ENCODE measurements around the gene WBP2. TPM values are rescaled to one million over a fixed set of nuclear protein-coding genes. Genes with fewer than 3 reads are reported as not detected.

WBP2 gene
- 100 to 1,000 TPM in 1 of 2 donors, 10 to 100 TPM in 1; 67.4 to 127 TPM for total RNA-seq

DNA sequence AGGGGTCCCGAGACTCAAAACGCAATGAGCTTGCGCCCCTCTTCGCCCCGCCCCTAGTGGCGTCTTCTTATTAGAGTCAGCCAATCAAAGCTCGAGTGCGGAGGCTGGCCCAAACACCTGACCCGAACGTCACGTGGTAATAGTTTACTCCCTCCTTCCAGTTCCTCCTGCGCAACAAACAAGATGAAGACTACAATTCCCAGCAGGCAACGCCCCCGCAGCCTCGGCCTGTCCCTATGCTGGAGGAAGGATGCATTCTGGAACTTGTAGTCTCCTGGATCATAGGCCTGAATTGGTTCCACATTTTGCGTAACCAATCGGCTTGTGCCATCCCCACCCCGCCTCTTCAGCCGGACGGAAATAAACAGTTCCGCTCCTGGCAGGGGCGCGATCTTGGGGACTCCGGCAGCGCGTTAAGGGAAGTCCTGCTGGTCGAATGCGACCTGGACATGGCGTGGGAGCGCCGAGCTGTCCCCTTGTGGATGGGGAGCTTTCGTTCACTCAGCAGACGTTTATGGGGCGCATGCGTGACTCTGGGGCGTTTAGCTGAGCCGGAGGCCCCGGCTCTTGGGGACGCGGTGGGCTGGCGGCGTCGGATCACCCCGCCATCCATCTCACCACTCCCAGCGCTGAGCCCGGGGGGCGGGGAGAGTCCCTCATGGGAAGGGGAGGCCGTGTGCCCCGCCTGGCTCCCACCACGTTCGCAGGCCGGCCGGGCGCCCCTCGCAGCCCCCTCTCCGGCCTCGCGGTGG is at the start of gene WBP2:
TSS of gene WBP2 (minus strand) at position 26 of the 752 bp plus-strand sequence. CDS start 38 bp downstream, outside the sequence.
- peak; percentile 91 for ATAC-seq (replicated peaks)
- Mint-ChIP-seq H3K36me3 (ENCODE audit: low read depth) (peaks cover 23% of the 10 kb centered on the region), H3K27me3 (no peaks in the 10 kb centered on the region), H3K9me3 (no peaks in the 10 kb centered on the region), H3K4me3 (no peak within 1 kb of the TSS), H3K4me1 (peaks cover 12% of the 10 kb centered on the region), H3K27ac (no peak within 1 kb of the TSS)

DNA sequence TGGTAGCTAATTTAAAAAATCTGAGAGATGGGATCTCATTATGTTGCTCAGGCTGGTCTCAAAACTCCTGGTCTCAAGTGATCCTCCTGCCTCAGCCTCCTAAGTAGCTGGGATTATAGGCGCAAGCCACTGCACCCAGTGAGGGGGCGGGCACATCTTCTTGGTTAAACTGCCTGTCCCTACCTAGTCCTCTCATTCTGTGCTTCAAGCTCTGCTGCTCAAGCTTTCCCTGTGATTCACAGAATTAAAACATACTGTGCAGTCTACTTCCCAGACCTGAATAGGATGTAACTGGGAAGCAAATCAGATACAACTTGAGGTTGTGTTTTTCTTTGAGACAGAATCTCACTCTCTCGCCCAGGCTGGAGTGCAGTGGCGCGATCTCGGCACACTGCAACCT is 47.3 kb upstream of the WBP2 start:
- Mint-ChIP-seq H3K4me3 (no peak overlapping the region), H3K9me3 (no peaks in the 10 kb centered on the region), H3K36me3 (ENCODE audit: low read depth) (peaks cover 34% of the 10 kb centered on the region), H3K27ac (no peak overlapping the region), H3K4me1 (no peaks in the 10 kb centered on the region), H3K27me3 (no peaks in the 10 kb centered on the region)
- no peak for ATAC-seq (replicated peaks)

DNA sequence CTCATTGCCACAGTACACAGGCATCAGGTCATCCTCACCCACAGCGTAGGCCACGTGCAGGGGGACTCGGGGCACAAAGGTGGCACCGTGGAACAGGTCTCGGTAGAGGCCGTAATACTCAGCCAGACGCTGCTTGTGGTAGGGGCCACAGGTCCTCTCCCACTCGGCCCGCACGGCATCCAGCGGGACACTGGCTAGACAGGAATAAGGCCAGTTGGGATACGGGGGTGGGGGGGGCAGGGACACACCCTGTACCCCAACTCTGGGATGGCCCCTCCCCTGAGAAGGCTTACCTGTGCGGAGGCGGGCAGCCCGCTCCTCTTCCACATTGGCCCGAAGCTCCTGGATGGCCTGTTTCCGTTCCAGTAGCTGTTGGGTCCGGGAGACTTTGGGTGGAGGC is 46.6 kb upstream of the WBP2 start:
- Mint-ChIP-seq H3K36me3 (ENCODE audit: low read depth) (peaks cover 35% of the 10 kb centered on the region), H3K4me3 (no peak overlapping the region)

DNA sequence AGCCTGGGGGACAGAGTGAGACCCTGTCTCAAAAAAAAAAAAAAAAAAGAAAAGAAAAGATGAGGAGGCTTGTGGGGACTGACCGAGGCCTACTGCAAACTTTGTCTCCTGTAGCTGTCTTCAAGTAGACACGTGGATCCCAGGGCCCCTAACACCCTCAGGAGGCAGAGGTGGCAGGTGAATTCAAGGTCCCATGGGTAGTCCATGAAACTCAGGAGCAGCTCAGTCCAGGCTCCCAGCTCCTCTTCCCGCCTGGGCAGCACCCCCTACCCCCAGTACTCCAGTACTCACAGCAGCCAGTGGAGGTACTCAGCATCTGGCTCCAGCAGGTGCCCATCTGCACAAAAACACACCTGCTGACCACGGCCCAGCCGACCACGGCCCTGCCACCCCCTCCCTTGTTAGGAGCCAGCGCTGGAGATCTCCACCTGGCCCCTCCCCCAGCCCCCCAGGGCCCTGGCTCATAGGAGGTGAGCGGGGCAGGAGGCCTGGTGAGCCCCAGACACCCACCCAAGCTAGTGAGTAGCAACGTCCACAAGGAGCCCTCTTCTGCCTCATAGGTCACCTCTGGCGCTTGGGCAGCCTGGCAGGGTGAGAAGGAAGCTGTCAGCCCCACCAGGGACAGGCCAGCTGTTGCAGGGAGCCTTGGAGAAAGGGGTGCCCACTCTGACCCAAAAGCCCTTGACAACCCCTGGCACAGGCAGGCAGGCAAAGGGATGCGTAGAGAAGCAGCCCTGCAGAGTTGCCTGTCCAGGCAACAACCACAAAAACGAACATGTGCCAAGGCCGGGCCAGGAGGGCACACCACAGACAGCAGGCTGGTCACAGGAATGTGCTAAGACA is 45.8 kb upstream of the WBP2 start:
- peaks cover 35% of the 10 kb centered on the region for H3K36me3 Mint-ChIP-seq (ENCODE audit: low read depth)
- ATAC-seq (replicated peaks): no peak
- H3K27me3 Mint-ChIP-seq: no peaks in the 10 kb centered on the region
- no peaks in the 10 kb centered on the region for H3K4me1 Mint-ChIP-seq
- no peak overlapping the region for H3K27ac Mint-ChIP-seq
- H3K9me3 Mint-ChIP-seq: no peaks in the 10 kb centered on the region
- H3K4me3 Mint-ChIP-seq: no peak overlapping the region

More for the DNA sequence above, 46.6 kb upstream of the WBP2 start:
- ATAC-seq (replicated peaks): no peak
- Mint-ChIP-seq H3K9me3 (no peaks in the 10 kb centered on the region), H3K27me3 (no peaks in the 10 kb centered on the region), H3K4me1 (no peaks in the 10 kb centered on the region), H3K27ac (no peak overlapping the region)

DNA sequence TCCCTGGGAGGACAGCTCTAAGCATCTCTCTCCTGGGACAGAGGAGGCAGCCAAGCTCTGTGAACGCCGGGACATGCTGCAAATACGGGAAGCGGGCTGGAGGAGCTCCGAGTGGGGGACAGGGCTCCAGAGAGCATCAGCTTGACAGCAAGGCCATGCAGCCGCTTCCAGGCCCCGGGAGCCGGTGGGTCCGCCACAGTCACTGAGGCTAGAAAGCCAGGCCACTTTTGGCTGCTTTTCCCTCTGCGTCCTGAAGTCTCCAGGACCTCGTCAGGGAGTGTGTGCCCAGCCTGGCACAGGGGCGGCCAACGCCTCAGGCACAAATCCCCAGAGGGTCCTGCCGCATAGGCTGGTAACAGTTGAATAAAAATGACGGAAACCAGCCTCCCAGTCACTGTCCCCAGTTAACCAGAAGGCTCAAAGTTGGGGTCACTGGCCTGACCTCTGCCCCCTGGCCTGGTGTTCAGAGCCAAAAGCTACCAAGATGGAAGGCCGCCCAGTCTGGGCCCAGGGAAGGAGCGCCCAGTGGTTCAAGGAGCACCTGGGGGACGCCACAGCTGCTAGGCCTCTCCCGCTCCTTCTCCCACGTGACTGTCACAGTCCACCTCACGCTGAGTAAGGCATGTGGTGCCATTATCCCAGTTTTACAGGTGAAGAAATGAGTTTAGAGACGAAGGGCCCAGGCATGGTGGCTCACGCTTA is 44.8 kb upstream of the WBP2 start:
- H3K4me1 Mint-ChIP-seq: peaks cover 9% of the 10 kb centered on the region
- H3K27ac Mint-ChIP-seq: no peak overlapping the region
- no peak overlapping the region for H3K4me3 Mint-ChIP-seq
- no peaks in the 10 kb centered on the region for H3K9me3 Mint-ChIP-seq
- ATAC-seq (replicated peaks): no peak
- H3K27me3 Mint-ChIP-seq: no peaks in the 10 kb centered on the region
- H3K36me3 Mint-ChIP-seq (ENCODE audit: low read depth): peaks cover 35% of the 10 kb centered on the region

DNA sequence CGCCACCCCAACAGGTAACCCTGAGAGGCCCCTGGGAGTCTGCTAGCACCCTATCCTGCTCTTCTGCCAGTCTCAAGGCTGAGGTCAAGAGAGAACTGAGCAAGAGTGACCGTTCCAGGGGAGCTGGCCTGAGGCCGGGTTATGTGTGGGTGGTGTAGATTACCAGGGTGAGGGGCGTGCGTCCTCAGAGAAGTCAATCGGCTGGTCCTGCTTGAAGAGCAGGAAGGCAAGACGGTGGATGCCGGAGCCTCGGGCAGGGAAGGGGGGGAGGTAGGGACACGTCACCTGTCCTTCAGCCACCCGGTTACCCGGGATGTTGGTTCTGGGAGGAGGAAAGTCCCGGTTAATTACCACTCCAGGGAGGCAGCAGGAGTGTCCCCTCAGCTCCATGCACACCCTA is 44.2 kb upstream of the WBP2 start:
- no peak overlapping the region for H3K4me3 Mint-ChIP-seq
- no peak for ATAC-seq (replicated peaks)
- no peaks in the 10 kb centered on the region for H3K27me3 Mint-ChIP-seq
- H3K27ac Mint-ChIP-seq: no peak overlapping the region
- H3K4me1 Mint-ChIP-seq: peaks cover 10% of the 10 kb centered on the region
- H3K36me3 Mint-ChIP-seq (ENCODE audit: low read depth): peaks cover 35% of the 10 kb centered on the region
- no peaks in the 10 kb centered on the region for H3K9me3 Mint-ChIP-seq

DNA sequence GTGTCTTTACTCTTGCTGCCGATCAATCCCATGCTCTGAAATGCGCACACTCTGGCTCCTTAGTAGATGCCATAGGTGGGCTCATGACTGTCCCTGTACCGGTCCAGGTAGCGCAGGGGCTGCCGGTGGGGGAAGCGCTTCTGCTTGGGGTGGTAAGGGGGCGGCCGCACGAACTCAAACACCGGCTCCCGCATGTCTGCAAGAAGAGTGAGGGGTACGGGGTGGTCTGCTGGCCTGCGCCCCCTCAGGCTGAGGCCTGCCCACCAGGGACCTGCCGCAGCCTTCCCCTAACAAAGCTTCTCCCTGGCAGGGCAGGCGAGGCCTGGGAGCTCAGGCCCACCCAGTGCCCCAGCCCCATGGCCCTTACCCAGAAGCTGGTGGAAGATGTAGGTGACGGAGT is 43.7 kb upstream of the WBP2 start:
- Mint-ChIP-seq H3K36me3 (ENCODE audit: low read depth) (peaks cover 35% of the 10 kb centered on the region), H3K27me3 (no peaks in the 10 kb centered on the region), H3K4me1 (peaks cover 13% of the 10 kb centered on the region), H3K4me3 (no peak overlapping the region), H3K9me3 (no peaks in the 10 kb centered on the region), H3K27ac (no peak overlapping the region)
- no peak for ATAC-seq (replicated peaks)

DNA sequence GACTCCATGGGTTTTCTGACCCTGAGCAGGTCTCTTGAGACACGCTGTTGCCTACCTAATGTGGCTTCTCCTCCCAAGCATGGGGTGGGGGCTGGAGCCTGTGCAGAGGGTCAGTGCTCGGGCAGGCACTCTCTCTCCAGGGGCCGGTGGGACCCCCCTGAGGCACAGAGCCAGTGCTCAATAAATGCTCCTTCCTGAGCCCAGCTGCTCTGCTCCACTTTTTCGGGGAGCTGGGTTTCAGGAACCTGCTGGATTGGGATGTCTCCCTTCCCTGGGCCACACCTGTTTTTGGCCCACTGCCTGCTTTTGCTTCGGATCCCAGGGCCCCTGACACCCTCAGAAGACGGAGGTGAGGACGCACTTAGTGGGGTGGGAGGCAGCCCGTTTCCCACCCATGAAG is 42.9 kb upstream of the WBP2 start:
- no peaks in the 10 kb centered on the region for H3K27me3 Mint-ChIP-seq
- no peaks in the 10 kb centered on the region for H3K9me3 Mint-ChIP-seq
- peak overlapping the region; percentile 67 for H3K4me3 Mint-ChIP-seq
- H3K4me1 Mint-ChIP-seq: peaks cover 15% of the 10 kb centered on the region
- H3K36me3 Mint-ChIP-seq (ENCODE audit: low read depth): peaks cover 35% of the 10 kb centered on the region
- no peak for ATAC-seq (replicated peaks)
- no peak overlapping the region for H3K27ac Mint-ChIP-seq

DNA sequence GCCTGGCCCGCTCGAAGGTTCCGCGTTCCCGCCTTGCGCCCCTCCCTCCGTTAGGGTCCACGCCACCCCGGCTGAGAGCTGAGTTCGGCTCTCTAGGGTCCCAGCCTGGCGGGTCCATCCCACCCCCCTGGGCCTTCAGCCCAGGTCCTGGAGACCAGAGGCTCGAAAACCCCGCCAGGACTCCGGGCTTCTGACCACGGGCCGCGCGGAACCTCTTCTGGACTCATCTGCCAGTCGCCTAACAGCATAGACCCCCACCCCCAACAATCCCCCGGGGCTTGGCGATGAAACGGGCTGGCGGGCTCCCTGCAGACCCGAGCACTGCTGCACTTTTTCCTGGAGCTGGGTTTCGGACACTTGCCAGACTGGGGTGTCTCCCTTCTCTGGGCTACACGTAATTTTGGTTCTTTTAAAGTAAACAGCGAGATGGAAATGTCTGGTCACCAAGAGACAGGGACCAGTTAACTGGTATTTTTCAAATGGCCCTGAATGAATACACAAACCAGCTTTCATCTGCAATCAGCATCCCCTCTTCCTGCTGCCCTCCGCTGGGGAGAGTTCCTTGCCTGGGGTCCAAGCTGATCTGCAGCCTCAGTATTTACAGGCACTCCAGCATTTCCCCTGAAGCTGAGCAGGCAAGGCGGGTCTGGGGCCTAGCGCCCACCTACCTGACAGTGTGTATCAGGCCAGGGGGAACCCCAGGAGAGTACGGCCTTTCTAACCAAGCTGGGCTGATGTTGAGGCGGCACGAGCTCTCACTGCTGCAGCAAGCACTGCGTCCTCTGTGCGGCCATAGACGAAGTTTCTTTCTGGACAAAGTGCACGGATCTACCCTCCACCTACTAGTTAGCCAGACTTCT is 42.3 kb upstream of the WBP2 start:
- no peaks in the 10 kb centered on the region for H3K9me3 Mint-ChIP-seq
- H3K27me3 Mint-ChIP-seq: no peaks in the 10 kb centered on the region
- ATAC-seq (replicated peaks): no peak
- peak overlapping the region; percentile 67 for H3K4me3 Mint-ChIP-seq
- peaks cover 15% of the 10 kb centered on the region for H3K4me1 Mint-ChIP-seq
- H3K36me3 Mint-ChIP-seq (ENCODE audit: low read depth): peaks cover 35% of the 10 kb centered on the region
- H3K27ac Mint-ChIP-seq: peak overlapping the region; percentile 62

DNA sequence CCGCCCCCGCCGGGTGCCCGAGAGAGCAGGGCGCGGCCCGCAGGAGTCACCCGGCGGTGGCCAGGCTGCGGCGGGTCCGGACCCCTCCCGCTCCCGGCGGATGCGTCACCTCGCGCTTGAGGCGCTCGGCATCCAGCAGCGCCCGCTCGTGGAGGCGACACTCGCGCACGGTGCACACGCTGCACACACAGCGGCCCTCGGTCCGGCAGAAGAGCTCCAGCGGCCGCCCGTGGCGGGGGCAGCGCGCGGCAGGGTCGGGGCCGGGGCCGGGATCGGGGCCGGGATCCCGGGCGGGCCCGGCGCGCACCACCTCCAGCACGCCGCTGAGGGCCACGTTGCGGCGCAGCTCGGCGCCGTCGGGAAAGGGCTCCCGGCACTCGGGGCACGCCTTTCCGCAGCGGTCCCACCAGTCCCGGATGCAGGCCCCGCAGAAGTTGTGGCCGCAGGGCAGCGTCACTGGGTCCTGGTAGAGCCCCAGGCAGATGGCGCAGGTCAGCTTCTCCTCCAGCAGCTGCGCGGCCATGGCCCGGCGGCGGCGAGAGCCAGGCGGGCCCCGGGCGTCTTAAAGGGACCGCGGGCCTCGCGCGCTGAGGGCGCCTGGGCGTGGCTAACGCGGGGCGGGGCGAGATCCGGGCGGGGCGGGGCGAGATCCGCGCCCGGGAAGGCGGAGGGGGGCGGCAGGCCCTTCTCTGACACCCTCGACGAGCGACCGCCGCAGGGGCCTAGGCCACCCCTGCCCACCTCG is 41.5 kb upstream of the WBP2 start, which contains the start of gene TRIM65:
TSS of gene TRIM65 (minus strand) at position 537 of the 745 bp plus-strand sequence. CDS start at position 523, 14 bp downstream.
- Mint-ChIP-seq H3K4me1 (peaks cover 15% of the 10 kb centered on the region), H3K36me3 (ENCODE audit: low read depth) (peaks cover 35% of the 10 kb centered on the region), H3K27me3 (no peaks in the 10 kb centered on the region), H3K9me3 (no peaks in the 10 kb centered on the region), H3K4me3 (peak within 1 kb of the TSS; percentile 88), H3K27ac (peak within 1 kb of the TSS; percentile 84)
- peak; percentile 94 for ATAC-seq (replicated peaks)

DNA sequence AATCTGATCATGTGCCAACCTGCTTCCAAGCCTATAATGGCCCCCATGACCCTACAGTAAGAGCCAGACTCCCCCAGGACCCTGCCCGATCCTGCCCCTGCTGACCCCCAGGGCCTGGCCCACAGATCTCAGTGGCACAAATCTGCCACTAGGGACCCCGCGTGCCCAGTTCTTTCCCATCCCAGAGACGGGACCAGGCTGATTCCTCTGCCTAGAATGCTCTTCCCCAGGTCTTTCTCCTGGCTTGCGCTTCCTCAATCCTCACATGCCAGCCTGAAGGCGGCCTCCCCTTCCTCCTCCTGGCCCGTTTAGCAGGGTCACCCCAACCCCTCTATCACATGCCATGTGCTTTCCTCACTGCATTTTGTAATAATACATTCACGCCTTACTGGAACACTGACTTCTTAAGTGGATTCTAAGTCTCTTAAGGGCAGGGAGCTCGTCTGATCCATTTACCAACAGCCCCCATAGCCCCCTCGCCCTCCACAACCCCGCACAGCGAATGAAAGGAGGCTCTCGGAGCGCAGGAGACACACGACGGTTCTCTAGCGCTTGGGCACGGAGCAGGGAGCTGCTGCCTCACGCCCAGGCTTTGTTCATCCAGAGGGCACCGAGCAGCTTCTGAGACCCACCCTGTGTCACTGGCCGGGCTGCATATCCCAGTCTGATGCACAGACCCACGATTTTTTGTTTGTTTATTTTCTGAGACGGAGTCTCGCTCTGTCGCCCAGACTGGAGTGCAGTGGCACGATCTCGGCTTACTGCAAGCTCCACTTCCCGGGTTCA is 40.4 kb upstream of the WBP2 start:
- Mint-ChIP-seq H3K36me3 (ENCODE audit: low read depth) (peaks cover 31% of the 10 kb centered on the region), H3K4me1 (peaks cover 15% of the 10 kb centered on the region), H3K27me3 (no peaks in the 10 kb centered on the region), H3K4me3 (peak overlapping the region; percentile 88), H3K9me3 (no peaks in the 10 kb centered on the region), H3K27ac (peak overlapping the region; percentile 84)
- ATAC-seq (replicated peaks): peak; percentile 9

DNA sequence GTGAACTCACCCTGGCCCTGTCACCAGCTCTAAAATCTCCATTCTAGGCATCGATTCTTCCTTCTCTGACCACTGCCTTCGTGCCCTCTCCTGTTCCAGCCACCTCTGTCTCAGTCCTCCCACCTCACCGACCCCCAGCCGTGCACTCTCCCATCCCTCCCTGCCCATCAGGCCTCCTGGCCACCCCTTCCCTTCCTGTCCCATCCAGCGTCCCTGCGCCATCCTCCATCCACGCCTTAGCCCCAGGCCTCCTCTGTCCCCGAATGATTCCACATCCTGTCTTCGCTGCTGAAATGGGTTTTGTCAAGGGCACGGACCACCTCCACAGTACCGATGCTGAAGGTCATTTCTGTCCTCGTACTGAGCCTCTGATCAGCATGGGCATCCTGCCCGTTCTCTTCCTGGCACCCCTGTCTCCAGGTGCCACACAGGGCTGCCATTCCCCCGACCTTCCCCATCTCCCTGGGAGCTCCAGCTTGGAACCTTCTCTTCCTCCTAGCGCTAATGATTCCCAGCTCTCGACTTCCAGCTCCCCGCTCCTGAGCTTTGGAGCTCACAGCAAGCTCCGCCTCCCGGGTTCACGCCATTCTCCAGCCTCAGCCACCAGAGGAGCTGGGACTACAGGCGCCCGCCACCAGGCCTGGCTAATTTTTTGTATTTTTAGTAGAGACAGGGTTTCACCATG is 39.1 kb upstream of the WBP2 start:
- H3K27ac Mint-ChIP-seq: peak overlapping the region; percentile 79
- no peak for ATAC-seq (replicated peaks)
- peak overlapping the region; percentile 31 for H3K4me3 Mint-ChIP-seq
- no peaks in the 10 kb centered on the region for H3K27me3 Mint-ChIP-seq
- peaks cover 31% of the 10 kb centered on the region for H3K36me3 Mint-ChIP-seq (ENCODE audit: low read depth)
- H3K9me3 Mint-ChIP-seq: no peaks in the 10 kb centered on the region
- H3K4me1 Mint-ChIP-seq: peaks cover 18% of the 10 kb centered on the region
